Activated naive CD4-positive, alpha-beta T cell treated with anti-CD3 and anti-CD28 coated beads, Interleukin-2, amount 10 ng/mL, durations not matched to agents 7 days and 5 days (primary cell): ENCODE measurements around the gene CDC6.
A peak's percentile ranks its signal among the peaks of the same experiment; 100 is the strongest.

Source experiments
- CTCF ChIA-PET: fragments of 350-600 bp; sonication (Branson Sonifier 250); formaldehyde crosslinking; loops from one replicate; lab custom pipeline; 2021; ENCODE audit warnings: antibody characterized with exemption; lab: Charles Lee
- DNase-seq: peaks from one replicate; pipeline ENCODE4 v3.0.0-alpha.2; 2020
- H3K27ac Mint-ChIP-seq: one replicate; pipeline ENCODE4 v1.8.0; 2021; ENCODE audit warnings: mild to moderate bottlenecking, moderate library complexity, mixed read lengths
- H3K27me3 Mint-ChIP-seq: one replicate; pipeline ENCODE4 v1.8.0; 2021; ENCODE audit warnings: mild to moderate bottlenecking, mixed read lengths
- H3K36me3 Mint-ChIP-seq: one replicate; pipeline ENCODE4 v1.8.0; 2021; ENCODE audit warnings: mixed read lengths
- H3K4me1 Mint-ChIP-seq: one replicate; pipeline ENCODE4 v1.8.0; 2021; ENCODE audit warnings: mixed read lengths
- H3K4me3 Mint-ChIP-seq: one replicate; pipeline ENCODE4 v1.8.0; 2021; ENCODE audit warnings: mild to moderate bottlenecking, moderate library complexity, mixed read lengths
- H3K9me3 Mint-ChIP-seq: one replicate; pipeline ENCODE4 v1.8.0; 2021; ENCODE audit warnings: mixed read lengths

The CDC6 gene

GRCh38 chr17:40338058-40338457 is 50.4 kb downstream of the CDC6 start:
- CTCF ChIA-PET, result interaction anchor here (0.7 to 1.5 kb wide), 2 partner anchors 10 to 17 kb away, joined by 3 to 6 read pairs; no protein-coding TSS in a partner anchor
- H3K4me3 Mint-ChIP-seq, result no peak overlapping the region
- H3K27me3 Mint-ChIP-seq, result no peaks in the 10 kb centered on the region
- H3K36me3 Mint-ChIP-seq, result peaks cover 63% of the 10 kb centered on the region
- peaks cover 75% of the 10 kb centered on the region for H3K4me1 Mint-ChIP-seq
- peak overlapping the region; percentile 49 for H3K27ac Mint-ChIP-seq
- peaks cover 5% of the 10 kb centered on the region for H3K9me3 Mint-ChIP-seq
- no peak for DNase-seq

DNA sequence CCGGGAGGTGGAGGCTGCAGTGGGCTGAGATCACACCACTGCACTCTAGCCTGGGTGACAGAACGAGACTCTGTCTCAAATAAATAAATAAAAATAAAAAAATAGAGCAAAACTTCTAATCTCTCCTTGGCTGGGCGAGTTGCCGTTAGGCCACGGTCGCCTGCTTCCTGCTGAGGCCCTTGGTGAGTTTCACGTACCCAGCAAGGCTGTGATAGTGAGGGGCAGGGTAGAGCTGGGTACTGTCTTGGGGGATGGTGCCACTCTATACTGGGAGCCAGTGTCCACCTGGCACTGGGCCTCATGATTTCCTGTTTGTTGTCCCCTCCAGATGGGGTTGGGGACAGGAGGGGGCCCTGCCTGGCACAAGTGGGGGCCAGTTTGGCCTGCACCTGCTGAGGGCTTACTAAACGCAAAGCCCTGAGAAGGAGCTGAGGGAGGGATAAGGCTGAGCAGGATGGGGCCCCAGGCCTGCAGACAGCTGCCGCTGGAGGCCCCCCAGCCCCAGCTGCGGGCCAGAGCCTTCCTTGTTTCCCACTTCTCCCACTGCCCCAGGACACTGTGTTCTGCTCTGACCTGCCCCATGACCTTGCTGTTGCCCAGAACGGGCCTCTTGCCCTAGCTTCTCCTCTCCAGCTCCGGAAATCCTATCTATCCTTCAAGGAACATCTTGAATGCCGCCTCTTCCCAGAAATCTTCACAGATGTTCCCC is 51.4 kb downstream of the CDC6 start:
- Mint-ChIP-seq H3K27me3 (no peaks in the 10 kb centered on the region), H3K36me3 (peaks cover 57% of the 10 kb centered on the region), H3K4me1 (peaks cover 75% of the 10 kb centered on the region), H3K27ac (peak overlapping the region; percentile 57), H3K4me3 (no peak overlapping the region), H3K9me3 (peaks cover 5% of the 10 kb centered on the region)
- CTCF ChIA-PET, result interaction anchor here (0.7 to 2.9 kb wide), 5 partner anchors 11 to 36 kb away, joined by 3 to 20 read pairs (median 4); no protein-coding TSS in a partner anchor
- no peak for DNase-seq

GRCh38 chr17:40340327-40340726 is 52.6 kb downstream of the CDC6 start:
- no peaks in the 10 kb centered on the region for H3K27me3 Mint-ChIP-seq
- DNase-seq, result no peak
- peaks cover 75% of the 10 kb centered on the region for H3K4me1 Mint-ChIP-seq
- peaks cover 46% of the 10 kb centered on the region for H3K36me3 Mint-ChIP-seq
- H3K9me3 Mint-ChIP-seq, result peaks cover 5% of the 10 kb centered on the region
- no peak overlapping the region for H3K4me3 Mint-ChIP-seq
- CTCF ChIA-PET, result interaction anchor here (1.0 to 2.9 kb wide), 9 partner anchors 14 to 36 kb away, joined by 3 to 20 read pairs (median 4); no protein-coding TSS in a partner anchor
- H3K27ac Mint-ChIP-seq, result peak overlapping the region; percentile 88

DNA sequence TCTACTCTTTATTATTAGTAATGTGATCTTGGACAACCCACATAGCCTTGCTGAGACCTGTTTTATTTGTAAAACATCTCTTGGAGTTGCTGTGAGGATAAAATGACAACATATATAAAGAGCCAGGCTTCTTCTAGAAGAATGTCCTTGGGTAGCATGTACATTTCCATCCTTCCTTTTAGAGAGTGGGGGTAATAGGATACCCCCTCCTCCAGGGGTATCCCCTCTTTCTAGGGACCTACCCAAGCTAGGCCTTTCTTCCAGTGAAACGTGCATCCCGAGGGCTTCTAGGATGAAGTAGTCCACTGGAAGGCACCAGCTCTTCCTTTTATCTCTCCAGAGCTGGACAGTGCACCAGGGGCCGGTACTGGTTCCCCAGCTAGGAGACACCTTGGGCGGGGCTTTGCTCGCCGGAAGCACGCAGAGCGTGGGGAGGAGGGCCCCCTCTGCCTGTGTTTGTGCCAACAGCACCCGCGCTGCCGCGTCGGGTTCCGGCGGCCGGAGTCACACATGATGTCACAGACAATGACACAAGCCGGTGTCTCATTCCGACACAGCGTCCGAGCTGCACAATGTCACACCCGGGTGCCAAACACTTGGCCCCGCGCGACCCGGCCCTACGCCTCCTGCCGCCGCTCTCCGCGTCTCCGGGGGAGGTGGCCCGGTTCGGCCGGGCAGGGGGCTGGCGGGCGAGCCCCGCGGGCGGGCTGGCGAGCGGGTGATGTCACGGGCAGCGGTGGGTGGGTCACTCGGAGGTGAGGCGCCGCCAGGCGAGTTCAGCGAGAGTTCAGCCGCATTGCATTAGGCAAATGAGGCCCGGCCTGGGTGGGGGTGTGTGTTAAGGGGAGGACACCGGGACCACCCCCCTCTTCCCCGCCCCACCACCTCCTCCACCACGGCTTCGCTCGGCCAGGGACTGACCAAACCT is 53.5 kb downstream of the CDC6 start:
- DNase-seq, result peak; percentile 91

GRCh38 chr17:40341808-40342503 is 54.3 kb downstream of the CDC6 start:
- Mint-ChIP-seq H3K27ac (peak overlapping the region; percentile 79), H3K4me1 (peaks cover 84% of the 10 kb centered on the region), H3K27me3 (no peaks in the 10 kb centered on the region), H3K36me3 (peaks cover 40% of the 10 kb centered on the region), H3K4me3 (peak overlapping the region; percentile 64), H3K9me3 (peaks cover 5% of the 10 kb centered on the region)
- DNase-seq, result peak; percentile 60
- CTCF ChIA-PET, result interaction anchor here (1.3 to 2.9 kb wide), 4 partner anchors 16 to 36 kb away, joined by 4 to 20 read pairs (median 6); no protein-coding TSS in a partner anchor

More for the DNA sequence above, 53.5 kb downstream of the CDC6 start:
- CTCF ChIA-PET, result interaction anchor here (0.6 to 2.9 kb wide), 11 partner anchors 15 to 37 kb away, joined by 3 to 20 read pairs (median 4); no protein-coding TSS in a partner anchor
- peak overlapping the region; percentile 66 for H3K4me3 Mint-ChIP-seq
- peaks cover 46% of the 10 kb centered on the region for H3K36me3 Mint-ChIP-seq
- H3K9me3 Mint-ChIP-seq, result peaks cover 5% of the 10 kb centered on the region
- H3K4me1 Mint-ChIP-seq, result peaks cover 80% of the 10 kb centered on the region
- H3K27me3 Mint-ChIP-seq, result no peaks in the 10 kb centered on the region
- H3K27ac Mint-ChIP-seq, result peak overlapping the region; percentile 88

GRCh38 chr17:40342504-40343218 is 55.0 kb downstream of the CDC6 start:
- no peak for DNase-seq
- H3K9me3 Mint-ChIP-seq, result peaks cover 4% of the 10 kb centered on the region
- H3K4me1 Mint-ChIP-seq, result peaks cover 84% of the 10 kb centered on the region
- peak overlapping the region; percentile 5 for H3K27ac Mint-ChIP-seq
- peak overlapping the region; percentile 64 for H3K4me3 Mint-ChIP-seq
- H3K36me3 Mint-ChIP-seq, result peaks cover 33% of the 10 kb centered on the region
- CTCF ChIA-PET, result interaction anchor here (1.0 to 3.6 kb wide), 3 partner anchors 9 to 40 kb away, joined by 3 to 13 read pairs (median 8); no protein-coding TSS in a partner anchor
- H3K27me3 Mint-ChIP-seq, result no peaks in the 10 kb centered on the region

GRCh38 chr17:40343219-40344119 is 55.8 kb downstream of the CDC6 start:
- DNase-seq, result no peak
- peaks cover 28% of the 10 kb centered on the region for H3K36me3 Mint-ChIP-seq
- H3K27ac Mint-ChIP-seq, result peak overlapping the region; percentile 52
- H3K27me3 Mint-ChIP-seq, result no peaks in the 10 kb centered on the region
- CTCF ChIA-PET, result interaction anchor here (0.6 to 3.6 kb wide), 7 partner anchors 8 to 190 kb away, joined by 3 to 13 read pairs (median 4); no protein-coding TSS in a partner anchor
- peaks cover 84% of the 10 kb centered on the region for H3K4me1 Mint-ChIP-seq
- H3K9me3 Mint-ChIP-seq, result no peaks in the 10 kb centered on the region
- H3K4me3 Mint-ChIP-seq, result peak overlapping the region; percentile 64

DNA sequence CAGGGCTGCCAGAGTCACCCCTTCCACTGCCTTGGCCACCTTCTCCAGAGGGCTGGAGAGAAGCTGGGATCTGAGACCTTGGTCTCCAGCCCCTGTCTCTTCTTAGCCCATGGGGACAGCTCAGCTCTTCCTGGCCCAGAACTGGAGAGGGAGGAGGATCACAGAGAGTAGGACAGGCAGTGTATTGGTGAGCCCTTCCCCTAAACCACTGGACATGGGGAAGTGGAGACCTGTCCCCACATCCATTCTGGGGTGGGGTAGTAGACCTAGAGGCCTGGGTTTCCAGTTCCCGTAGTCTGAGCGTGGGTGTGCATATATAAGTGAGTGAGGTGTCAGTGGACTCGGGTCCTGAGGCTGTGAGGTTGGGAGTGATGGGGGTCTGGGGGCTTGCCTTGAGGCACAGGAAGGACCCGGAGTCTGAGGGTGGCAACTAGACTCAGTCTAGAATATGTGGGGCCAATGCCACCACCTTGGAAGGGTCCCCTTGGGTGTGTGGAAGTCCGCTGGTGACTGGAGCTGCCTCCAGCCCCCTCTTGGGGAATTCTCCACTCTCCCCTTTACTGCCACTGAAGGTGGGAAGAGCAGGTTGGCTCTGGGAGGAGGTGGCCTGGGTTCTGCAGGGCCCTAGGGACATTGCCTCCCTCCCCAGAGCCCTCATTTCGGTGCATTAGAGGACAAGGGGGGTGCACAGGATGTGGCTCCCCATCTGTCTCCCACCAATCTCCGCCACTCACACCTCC is 56.9 kb downstream of the CDC6 start:
- Mint-ChIP-seq H3K27ac (peak overlapping the region; percentile 56), H3K27me3 (no peaks in the 10 kb centered on the region), H3K4me1 (peaks cover 86% of the 10 kb centered on the region), H3K9me3 (no peaks in the 10 kb centered on the region), H3K36me3 (peaks cover 29% of the 10 kb centered on the region), H3K4me3 (peak overlapping the region; percentile 9)
- no peak for DNase-seq
- CTCF ChIA-PET, result interaction anchor here (0.8 to 3.6 kb wide), 7 partner anchors 10 to 42 kb away, joined by 4 to 15 read pairs (median 8); no protein-coding TSS in a partner anchor

GRCh38 chr17:40345161-40345993 is 57.7 kb downstream of the CDC6 start:
- Mint-ChIP-seq H3K27me3 (no peaks in the 10 kb centered on the region), H3K4me1 (peaks cover 84% of the 10 kb centered on the region), H3K4me3 (peak overlapping the region; percentile 9), H3K27ac (peak overlapping the region; percentile 56), H3K9me3 (no peaks in the 10 kb centered on the region), H3K36me3 (peaks cover 28% of the 10 kb centered on the region)
- peak; percentile 55 for DNase-seq
- CTCF ChIA-PET, result interaction anchor here (0.7 to 3.6 kb wide), 8 partner anchors 9 to 143 kb away, joined by 3 to 15 read pairs (median 4); no protein-coding TSS in a partner anchor

DNA sequence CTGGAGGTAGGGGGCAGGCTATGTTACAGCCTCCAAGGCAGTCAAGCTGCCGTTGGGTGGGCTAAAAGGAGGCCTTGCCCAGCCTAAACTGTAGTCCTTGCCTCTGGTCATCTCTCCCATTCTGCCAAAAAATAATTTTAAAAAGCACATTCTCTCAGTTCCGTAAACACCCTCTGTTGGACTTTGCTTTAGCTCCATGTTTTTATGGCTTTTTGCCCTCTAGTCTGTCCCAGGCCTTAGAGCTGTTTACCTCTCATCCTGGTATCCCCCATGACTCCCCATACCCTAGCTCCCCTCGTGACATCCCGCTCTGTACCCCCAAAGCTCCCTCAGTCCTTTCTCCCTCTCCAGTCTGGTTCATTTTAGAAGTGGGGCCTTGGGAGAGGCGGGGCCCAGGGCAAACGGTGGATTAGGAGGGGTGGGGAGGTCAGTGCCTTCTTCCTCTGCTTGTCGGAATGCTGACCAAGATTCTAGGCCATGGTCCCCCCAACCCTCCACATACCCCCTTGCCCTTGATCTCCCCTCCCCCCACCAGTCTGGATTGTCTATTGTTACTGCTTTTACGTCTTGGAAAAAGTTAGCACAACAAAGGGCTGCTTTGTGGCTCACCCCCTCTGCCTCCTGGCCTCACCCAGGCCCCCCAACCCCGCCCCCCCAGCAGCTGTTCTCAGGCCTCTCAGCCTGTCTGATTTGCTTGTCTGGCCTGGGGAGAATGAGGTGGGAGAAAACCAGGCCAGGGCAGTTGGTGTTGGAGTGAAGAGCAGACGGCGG is 58.5 kb downstream of the CDC6 start:
- peaks cover 25% of the 10 kb centered on the region for H3K36me3 Mint-ChIP-seq
- H3K27me3 Mint-ChIP-seq, result no peaks in the 10 kb centered on the region
- H3K4me3 Mint-ChIP-seq, result peak overlapping the region; percentile 26
- H3K9me3 Mint-ChIP-seq, result no peaks in the 10 kb centered on the region
- DNase-seq, result no peak
- H3K4me1 Mint-ChIP-seq, result peaks cover 77% of the 10 kb centered on the region
- peak overlapping the region; percentile 68 for H3K27ac Mint-ChIP-seq
- CTCF ChIA-PET, result interaction anchor here (0.7 to 3.6 kb wide), 5 partner anchors 8 to 144 kb away, joined by 3 to 15 read pairs (median 10); no protein-coding TSS in a partner anchor
